NCI-H1417 treated with DMSO at 0.1 percent for 48 hours (cell line): ENCODE data around the gene TRIP11.

Experiments used
- DNase-seq: peaks from one replicate; lab custom pipeline; 2025; lab: John Stamatoyannopoulos, UW

TRIP11 gene

DNA sequence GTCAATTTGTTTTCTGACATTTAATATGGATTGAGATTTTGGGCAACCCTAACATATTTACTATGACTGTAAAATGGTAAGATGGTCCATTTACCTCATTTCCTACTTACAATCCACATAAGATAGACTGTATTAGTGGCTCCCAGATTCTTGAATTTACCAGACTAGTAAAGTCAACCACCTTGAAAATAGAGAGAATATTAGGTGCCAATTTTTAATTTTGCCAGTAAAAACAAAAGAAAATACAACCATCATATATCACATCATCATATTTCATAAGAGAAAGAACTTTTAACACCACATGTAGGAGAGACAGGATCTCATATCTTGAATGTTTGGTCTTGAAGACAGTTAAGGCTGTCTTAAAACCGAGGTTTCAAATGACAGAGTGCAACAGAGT lies 84.7 kb downstream of the TRIP11 start:
- DNase-seq = no peak

- DNase-seq = no peak
Observed at GRCh38 chr14:91953170-91953985, 86.5 kb downstream of the TRIP11 start.

DNA sequence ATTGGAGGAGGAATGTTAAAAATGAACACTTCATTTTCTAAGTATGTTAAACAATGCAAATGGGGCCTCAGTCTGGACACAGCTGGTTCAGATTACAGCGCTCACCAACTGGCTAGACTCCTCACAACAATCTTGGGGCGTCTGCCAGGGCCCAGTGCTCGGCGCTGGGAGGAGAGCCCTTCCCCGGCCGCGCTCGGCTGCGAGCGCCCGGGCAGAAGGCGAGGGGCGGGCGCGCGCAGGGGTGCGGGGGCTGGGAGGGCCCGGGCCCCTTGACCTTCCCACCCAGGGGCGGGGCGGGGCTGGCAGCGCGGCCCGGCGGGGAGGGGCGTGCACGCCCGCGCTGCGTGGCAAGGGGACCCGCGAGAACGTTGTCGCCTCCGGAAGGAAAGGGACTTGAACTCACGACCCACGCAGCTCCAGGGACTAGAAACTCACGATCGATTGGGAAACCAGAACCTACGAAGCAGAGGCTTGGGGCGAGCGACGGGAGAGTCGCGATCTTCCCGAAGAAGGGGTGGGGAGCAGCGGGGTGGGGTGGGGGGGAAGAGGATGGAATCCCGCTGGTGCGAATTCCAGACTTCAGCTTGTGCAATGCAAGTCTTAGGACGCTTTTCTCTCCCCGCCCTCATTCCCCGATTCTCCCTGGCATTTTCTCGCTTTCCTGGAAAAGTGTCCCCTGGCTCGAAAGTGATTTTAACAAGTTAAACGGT lies 92.2 kb downstream of the TRIP11 start, which contains the start of gene FBLN5:
Gene FBLN5 (minus strand): TSS at position 220 of the 710 bp plus-strand sequence. CDS start 465 bp downstream, outside the sequence.
- no peak for DNase-seq

GRCh38 chr14:91946622-91947474 lies 93.0 kb downstream of the TRIP11 start:
- DNase-seq = no peak

DNA sequence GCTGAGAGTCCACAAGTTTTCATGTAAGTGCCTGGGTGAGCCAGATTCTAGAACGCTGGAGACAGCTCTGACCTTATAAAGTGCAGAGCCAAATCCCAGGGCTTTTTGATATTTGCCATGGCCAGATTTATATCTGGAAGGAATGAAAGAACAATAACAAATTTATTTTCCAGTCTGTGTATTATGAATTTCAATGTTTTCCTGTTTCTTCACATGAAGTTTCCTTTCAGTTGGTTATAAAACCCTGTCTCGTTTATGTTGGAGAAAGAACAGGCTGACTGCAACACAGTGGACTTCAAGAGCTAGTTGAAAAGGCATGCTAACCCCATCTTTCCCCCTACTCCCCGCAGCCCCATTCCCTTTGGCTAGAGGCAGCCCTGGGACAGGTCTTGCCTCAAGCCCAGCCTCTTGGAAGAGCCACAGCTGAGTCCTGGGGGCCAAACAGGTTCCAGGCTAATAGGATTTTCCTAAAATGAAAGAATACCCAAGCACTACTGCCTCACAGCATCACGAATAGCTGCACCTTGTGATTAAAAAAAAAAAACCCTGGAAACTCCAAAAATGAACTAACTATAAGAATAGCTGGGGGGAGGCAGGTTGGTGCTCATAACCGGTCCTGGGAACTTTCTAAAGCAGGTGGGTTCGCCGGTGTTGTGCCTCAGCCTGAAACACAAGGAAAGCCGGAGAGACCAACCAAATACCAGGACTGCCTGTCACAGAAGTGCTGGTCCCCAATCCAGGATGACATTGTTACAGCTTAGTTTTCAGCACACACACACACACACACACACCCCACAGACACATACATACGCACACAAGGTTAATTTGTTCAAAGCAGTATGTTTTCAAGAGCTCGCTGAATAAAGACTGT lies 93.9 kb downstream of the TRIP11 start:
- no peak for DNase-seq

DNA sequence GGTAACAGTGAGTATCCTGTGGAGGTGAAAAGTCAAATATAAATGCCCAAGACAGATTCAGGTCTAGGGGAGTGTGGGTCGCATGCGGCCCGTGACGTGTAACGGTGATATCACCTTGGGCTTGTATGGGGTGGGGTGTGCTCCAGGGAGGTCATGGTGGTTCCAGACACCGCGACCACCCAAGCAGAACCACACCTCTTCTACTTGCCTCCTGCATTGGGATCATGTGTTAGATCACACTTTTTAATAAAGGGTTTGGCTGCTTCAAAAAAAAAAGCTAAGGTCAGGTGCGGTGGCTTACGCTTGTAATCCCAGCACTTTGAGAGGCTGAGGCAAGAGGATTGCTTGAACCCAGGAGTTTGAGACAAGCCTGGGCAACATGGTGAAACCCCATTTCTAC lies 96.9 kb downstream of the TRIP11 start:
- DNase-seq = no peak

GRCh38 chr14:91942128-91942527 lies 97.7 kb downstream of the TRIP11 start:
- no peak for DNase-seq

DNA sequence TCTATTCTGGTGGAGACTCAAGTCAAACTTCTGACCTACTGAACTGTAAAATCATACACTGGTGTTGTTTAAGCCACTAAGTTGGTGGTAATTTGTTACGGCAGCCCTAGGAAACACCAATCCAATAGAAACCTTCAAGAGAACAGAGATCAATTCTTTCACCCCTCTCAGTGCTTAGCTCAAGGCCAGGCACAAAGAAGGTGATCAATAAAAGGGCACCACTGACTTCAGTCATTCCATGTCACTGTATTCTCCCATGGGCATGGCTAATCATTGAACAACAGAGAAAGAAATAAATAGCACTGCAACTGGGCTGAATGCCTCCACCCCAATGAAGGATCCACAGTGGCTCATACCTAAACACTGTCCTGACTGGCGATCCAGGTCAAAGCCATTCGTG lies 99.7 kb downstream of the TRIP11 start:
- DNase-seq = no peak

- no peak for DNase-seq
Observed at GRCh38 chr14:91935586-91935985, 104.3 kb downstream of the TRIP11 start.

GRCh38 chr14:91934554-91935285 lies 105.1 kb downstream of the TRIP11 start:
- no peak for DNase-seq

DNA sequence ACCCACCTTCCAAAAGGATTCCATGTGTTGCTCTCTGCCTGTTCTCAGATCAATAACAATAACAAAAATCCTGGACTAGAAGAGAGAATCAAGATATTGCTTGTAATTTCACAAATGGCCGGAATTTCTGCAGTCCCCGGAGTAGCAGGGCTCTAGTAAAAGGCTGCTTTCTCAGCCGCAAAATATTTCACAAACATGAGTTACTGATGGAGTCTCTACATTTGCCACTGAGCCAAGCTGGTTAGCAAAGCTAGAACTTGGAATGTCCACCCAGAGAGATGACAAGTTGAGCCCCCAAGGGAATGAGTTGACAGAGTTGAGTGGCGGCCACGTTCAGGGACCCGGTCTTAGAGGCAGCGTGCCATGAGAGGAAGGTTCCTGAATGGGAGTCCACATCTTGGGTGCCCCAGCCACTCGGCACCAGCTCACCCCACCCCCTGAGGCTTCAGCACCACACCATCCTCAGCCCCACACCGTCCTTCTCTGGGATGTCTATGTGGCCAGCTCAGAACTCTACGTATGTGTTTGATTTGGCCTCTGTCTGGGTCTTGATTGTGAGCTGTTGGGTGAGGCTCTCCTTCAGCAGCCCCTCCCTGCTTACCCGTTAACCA lies 108.3 kb downstream of the TRIP11 start:
- no peak for DNase-seq

GRCh38 chr14:91929700-91930099 lies 110.2 kb downstream of the TRIP11 start:
- DNase-seq = no peak

GRCh38 chr14:91927800-91928199 lies 112.1 kb downstream of the TRIP11 start:
- no peak for DNase-seq

GRCh38 chr14:91927191-91927590 lies 112.7 kb downstream of the TRIP11 start:
- DNase-seq = no peak

- no peak for DNase-seq
Observed at GRCh38 chr14:91926131-91926890, 113.5 kb downstream of the TRIP11 start.

GRCh38 chr14:91925727-91926121 lies 114.1 kb downstream of the TRIP11 start:
- no peak for DNase-seq

- no peak for DNase-seq
Observed at GRCh38 chr14:91925001-91925726, 114.7 kb downstream of the TRIP11 start.

DNA sequence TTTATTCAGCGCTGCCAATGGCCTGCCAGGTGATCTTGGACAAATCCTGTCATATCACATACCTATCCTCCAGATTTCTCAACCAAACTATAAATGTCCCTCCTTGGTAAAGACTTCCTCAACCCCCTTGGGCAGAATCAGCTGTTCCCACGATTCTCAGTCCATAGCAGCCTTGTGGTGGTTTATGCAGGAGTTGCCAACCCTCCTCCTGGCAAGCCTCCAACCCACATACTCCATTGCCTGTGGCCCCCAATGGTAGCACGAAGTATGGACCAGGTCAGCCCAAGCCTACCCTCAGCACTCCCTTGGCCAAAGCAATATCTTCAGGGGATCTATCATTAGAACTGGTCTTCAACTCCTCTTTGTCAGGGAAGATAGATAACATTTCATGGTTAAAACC lies 119.3 kb downstream of the TRIP11 start:
- DNase-seq = no peak

DNA sequence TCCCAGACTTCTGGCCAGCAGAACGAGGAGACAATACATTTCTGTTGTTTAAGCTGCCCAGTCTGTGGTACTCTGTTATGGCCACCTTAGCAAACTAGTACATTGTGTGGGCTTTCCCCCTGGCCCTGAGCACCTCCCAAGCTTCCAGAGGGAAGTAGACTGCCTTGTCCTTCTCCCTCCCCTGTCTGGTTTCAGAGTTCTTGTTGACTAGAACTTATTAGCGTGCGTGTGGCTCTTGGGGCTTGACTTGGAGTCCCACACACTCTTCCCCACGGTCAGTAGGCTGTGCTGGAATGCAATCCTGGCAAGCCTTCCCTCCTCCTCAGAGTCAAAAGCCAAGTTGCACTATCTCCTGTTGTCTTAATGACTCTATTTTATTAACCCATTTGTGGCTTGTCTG lies 120.0 kb downstream of the TRIP11 start:
- no peak for DNase-seq
